GM12872 (cell line): ENCODE data around the gene DYNC1H1.

Experiments used
- TF ChIP-seq, protein P1 (sequence below): IDR thresholded peaks from 3 replicates; pipeline ENCODE4 v1.5.1; 2011; ENCODE audit warnings: low read depth, mild to moderate bottlenecking, low read length, moderate library complexity; ENCODE audit not compliant: insufficient read depth

Gene DYNC1H1

DNA sequence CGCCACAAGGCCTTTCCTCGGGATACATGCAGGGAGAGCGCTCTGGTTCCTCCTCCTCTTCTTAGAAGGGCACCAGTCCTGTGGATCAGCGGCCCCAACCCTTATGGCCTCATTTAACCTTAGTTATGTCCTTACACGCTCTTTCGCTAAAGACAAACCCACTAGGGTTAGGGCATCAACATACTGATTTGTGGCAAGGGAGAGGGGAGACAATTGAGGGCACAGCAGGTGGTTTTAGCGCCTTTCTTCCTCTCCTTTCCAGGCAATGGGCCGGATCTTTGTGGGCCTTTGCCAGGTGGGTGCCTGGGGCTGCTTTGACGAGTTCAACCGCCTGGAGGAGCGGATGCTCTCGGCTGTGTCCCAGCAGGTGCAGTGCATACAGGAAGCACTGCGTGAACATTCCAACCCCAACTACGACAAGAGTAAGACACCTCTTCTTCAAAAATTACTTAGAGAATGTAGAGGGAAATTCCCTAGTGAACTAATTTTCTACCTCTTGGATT, 43.6 kb downstream of the DYNC1H1 start:
- TF ChIP-seq, protein P1, sequence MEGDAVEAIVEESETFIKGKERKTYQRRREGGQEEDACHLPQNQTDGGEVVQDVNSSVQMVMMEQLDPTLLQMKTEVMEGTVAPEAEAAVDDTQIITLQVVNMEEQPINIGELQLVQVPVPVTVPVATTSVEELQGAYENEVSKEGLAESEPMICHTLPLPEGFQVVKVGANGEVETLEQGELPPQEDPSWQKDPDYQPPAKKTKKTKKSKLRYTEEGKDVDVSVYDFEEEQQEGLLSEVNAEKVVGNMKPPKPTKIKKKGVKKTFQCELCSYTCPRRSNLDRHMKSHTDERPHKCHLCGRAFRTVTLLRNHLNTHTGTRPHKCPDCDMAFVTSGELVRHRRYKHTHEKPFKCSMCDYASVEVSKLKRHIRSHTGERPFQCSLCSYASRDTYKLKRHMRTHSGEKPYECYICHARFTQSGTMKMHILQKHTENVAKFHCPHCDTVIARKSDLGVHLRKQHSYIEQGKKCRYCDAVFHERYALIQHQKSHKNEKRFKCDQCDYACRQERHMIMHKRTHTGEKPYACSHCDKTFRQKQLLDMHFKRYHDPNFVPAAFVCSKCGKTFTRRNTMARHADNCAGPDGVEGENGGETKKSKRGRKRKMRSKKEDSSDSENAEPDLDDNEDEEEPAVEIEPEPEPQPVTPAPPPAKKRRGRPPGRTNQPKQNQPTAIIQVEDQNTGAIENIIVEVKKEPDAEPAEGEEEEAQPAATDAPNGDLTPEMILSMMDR = no peak

DNA sequence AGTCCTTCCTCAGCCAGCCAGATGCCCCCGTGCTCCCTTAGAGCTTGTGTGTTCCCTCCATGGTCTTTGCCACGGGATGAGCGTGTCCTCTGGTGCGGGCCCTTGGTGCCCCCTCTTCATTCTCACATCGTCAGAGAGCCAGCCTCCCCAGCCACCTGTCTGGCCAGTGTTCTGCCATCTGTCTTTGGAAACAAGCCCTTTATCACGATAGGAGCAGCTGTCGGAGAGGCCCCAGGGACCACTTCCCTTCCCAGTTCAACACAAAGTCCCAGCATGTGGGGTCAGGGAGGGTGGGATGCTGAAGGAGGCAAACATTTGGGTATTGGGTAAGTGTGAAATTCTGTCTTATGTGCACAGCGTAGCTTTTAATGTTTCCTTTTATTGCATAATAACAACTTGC, 44.5 kb downstream of the DYNC1H1 start:
- TF ChIP-seq, protein P1 = no peak

DNA sequence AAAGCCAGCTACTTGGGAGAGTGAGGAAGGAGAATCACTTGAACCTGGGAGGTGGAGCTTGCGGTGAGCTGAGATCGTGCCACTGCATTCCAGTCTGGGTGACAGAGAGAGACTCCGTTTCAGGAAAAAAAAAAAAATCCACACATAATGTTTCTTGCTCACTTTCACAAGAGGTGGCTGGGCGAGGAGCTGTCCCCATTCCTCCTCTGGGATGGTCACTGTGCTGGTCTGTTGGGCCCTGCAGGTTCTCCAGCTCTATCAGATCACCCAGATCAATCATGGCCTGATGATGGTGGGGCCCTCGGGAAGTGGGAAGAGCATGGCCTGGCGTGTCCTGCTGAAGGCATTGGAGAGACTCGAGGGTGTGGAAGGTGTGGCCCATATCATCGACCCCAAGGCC, 47.3 kb downstream of the DYNC1H1 start:
- TF ChIP-seq, protein P1 = no peak

DNA sequence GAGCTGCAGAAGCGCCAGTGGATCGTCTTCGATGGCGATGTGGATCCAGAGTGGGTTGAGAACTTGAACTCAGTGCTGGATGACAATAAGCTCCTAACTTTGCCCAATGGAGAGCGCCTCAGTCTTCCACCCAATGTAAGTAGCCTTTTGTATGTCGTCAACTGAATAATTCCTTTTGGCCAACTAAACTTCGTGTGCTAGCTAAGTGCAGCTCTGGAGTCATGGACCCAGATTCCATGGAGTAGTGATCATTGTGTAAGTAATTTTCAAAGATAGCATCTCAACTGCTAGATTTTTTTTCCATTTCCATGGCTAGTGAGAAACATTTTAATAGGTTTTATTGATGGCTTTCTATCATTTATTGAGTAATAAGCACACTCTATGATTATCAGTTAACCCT, 48.0 kb downstream of the DYNC1H1 start:
- TF ChIP-seq, protein P1 = no peak

DNA sequence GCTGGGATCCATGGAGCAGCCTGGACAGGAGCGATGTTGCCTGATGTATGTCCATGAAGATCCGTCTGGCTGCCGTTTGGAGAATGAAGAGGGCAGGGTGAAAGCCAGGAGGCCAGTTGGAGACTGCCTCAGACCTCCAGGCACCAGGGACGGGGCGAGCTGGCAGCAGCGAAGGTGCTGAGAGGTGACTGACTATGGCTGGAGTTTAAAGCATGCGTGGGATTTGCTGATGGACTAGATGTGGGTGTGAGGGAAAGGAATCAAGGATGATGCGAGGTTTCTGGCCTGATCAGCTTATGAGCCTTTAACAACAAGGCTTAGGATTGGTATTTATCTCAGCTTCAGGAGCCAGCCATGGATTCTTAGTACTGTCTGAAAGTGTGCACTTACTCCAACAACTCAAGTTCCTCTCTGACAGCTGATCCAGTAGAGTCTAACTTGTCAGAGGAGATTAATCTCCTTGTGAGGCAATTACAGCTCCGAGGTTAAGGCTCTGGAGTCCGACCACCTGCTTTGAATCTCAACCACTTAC, 49.4 kb downstream of the DYNC1H1 start:
- TF ChIP-seq, protein P1 = no peak

DNA sequence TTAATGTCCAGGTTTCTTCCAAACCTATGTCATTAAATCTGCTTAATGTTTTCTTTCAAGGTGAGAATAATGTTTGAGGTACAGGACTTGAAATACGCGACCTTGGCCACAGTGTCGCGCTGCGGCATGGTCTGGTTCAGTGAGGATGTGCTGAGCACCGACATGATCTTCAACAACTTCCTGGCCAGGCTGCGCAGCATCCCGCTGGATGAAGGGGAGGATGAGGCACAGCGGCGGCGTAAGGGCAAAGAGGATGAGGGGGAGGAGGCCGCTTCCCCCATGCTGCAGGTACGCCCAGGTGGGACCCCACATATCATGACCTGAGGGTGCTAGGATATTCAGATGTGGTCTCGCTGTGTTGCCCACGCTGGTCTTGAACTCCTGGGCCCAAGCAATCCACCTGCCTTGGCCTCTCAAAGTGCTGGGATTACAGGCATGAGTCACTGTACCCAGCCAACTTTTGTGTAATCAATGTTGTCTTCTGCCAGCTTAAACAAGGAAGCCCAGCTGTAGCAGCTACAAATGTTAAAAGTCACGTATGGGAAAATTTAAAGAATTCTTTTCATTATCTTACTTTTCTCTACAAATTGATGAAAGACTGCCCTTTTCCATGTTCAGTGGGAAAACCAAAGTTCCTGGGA, 50.8 kb downstream of the DYNC1H1 start:
- TF ChIP-seq, protein P1 = no peak

DNA sequence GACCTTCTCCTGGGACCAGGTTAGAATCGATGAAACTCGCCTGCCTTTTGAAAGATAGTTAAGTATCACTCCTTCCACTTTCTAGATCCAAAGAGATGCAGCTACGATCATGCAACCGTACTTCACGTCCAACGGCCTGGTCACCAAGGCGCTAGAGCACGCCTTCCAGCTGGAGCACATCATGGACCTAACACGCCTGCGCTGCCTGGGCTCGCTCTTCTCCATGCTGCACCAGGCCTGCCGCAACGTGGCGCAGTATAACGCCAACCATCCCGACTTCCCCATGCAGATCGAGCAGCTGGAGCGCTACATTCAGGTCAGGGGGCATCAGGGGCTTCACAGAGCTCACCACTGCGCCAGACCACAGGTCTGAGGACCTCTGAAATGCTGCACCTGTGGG, 51.4 kb downstream of the DYNC1H1 start:
- TF ChIP-seq, protein P1 = no peak
